K562 (cell line): ENCODE data around the gene BCL7C. TPM values are rescaled to one million over a fixed set of nuclear protein-coding genes. Genes with fewer than 3 reads are reported as not detected.

Source experiments
- CHD4 ChIP-seq: fragments of 200-600 bp; sonication (generic); IDR thresholded peaks from 3 replicates; pipeline ENCODE4 v1.6.1; 2012; ENCODE audit warnings: low read depth, mild to moderate bottlenecking, mixed read lengths, low read length, inconsistent platforms; ENCODE audit not compliant: insufficient read depth, insufficient replicate concordance, poor library complexity, severe bottlenecking
- E2F4 ChIP-seq: sonication (generic); formaldehyde crosslinking; IDR thresholded peaks from 2 replicates; pipeline ENCODE4 v1.8.0; 2022; ENCODE audit warnings: mild to moderate bottlenecking, low read depth, missing genetic modification reagents
- HDAC1 ChIP-seq, 2 experiments: fragments of 450-650 bp; IDR thresholded peaks; 2 replicates each; pipeline ENCODE4 v1.6.1; 2016 to 2017; ENCODE audit warnings: inconsistent platforms in 1 of 2, mild to moderate bottlenecking in 1 of 2, moderate library complexity in 1 of 2
- IRF9 ChIP-seq: fragments of 450-650 bp; IDR thresholded peaks from 2 replicates; pipeline ENCODE4 v1.6.1; 2016; ENCODE audit warnings: missing biosample characterization, missing genetic modification characterization
- PTTG1 ChIP-seq: fragments of 450-650 bp; IDR thresholded peaks from 2 replicates; pipeline ENCODE4 v1.6.1; 2016; ENCODE audit warnings: low read depth, mild to moderate bottlenecking, missing genetic modification characterization, missing compliant biosample characterization
- SMAD2 ChIP-seq: fragments of 150-350 bp; IDR thresholded peaks from 2 replicates; pipeline ENCODE4 v1.6.1; 2014; ENCODE audit warnings: low read depth, mild to moderate bottlenecking, low read length
- polyA plus RNA-seq, 8 experiments: library from polyadenylated mRNA; depleted of rRNA in 4 of 8; stranded (reverse) in 5 of 8; unstranded in 3 of 8; fragments of >200 nt; fragmentation: Nextera tagmentation in 2 of 8; fragmentation: Illumina TruSeq in 1 of 8; extraction: Ambion mirVana in 2 of 8; extraction: Trizol in 1 of 8; gene quantifications; 2 replicates each; pipeline versions ENCODE4 v1.2.1 to v1.2.3, GENCODE V29; 2011 to 2014; ENCODE audit warnings: inconsistent platforms in 1 of 8, missing spikeins in 1 of 8
- total RNA-seq, 7 experiments: library from RNA; depleted of rRNA in 6 of 7; stranded (reverse); fragments of >200 nt in 6 of 7; fragmentation: Illumina TruSeq in 2 of 7; extraction: Trizol in 2 of 7; gene quantifications; 2 replicates each; pipeline versions ENCODE4 v1.2.1 to v1.2.3, GENCODE V29; 2011 to 2021; ENCODE audit warnings: low replicate concordance in 1 of 7
- TF ChIP-seq, protein P1 (sequence below), 2 experiments: fragments of 450-650 bp; IDR thresholded peaks; 2 replicates each; pipeline ENCODE4 v1.6.1; 2016; ENCODE audit warnings: mild to moderate bottlenecking in 2 of 2, borderline replicate concordance in 1 of 2, low read depth in 1 of 2, moderate library complexity in 1 of 2
- TF ChIP-seq, protein P2 (sequence below): sonication (generic); formaldehyde crosslinking; IDR thresholded peaks from 2 replicates; pipeline ENCODE4 v1.8.1; 2023; ENCODE audit warnings: mild to moderate bottlenecking, missing genetic modification reagents
- TF ChIP-seq, protein P3 (sequence below): fragments of 250-450 bp; sonication (Bioruptor Pico); IDR thresholded peaks from 2 replicates; pipeline ENCODE4 v1.4.0; 2020; ENCODE audit warnings: borderline replicate concordance

The BCL7C gene
- total and polyA plus RNA-seq, 9 of the 15 experiments (the other 6 are each of a cell fraction or from before 2014, with no cell fraction given): 1.7 to 85.8 (median 19.6) TPM

DNA sequence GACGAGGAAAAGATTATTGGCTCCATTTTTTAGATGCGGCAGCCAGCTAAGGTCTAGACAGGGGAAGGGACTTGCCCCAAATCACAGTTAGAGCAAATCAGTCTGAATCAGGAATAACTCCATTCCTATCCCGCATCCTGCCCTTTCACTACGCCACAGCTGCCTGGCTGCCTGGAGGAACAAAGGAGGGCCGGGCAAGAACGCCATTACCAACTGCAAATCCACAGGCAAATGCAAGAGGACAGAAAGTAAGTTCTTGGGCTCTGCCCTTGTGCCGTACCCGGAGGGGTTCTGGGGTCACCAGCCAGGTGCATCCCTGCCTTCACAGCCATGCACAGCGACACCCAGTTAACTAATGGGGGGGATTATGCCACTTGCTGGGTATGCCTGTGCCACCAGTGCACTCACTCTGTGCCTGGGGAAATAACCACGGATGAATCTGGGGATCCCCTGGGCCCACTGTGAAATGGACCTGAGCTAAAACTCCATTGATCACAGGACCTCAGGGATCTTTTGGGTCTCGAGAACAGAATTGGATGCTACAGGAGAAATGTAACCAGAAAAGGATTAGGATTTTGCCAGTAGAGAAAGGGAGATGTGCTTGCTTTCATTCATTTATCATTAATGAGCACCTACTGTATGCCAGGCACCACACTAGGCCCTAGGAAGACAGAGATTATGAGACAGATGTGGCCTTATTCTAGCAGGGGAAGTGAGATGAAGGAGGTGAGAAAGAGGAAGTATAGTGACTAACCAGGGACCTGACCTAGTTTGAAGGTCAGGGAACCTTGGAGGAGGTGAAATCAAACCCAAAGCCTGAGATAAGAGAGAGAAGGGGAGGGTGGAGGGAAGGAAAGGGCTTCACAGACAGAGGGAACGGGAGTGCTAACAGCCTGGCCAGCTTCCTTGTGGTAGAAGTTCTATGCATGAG is 17.7 kb downstream of the BCL7C start (continued):
- TF ChIP-seq, protein P1, sequence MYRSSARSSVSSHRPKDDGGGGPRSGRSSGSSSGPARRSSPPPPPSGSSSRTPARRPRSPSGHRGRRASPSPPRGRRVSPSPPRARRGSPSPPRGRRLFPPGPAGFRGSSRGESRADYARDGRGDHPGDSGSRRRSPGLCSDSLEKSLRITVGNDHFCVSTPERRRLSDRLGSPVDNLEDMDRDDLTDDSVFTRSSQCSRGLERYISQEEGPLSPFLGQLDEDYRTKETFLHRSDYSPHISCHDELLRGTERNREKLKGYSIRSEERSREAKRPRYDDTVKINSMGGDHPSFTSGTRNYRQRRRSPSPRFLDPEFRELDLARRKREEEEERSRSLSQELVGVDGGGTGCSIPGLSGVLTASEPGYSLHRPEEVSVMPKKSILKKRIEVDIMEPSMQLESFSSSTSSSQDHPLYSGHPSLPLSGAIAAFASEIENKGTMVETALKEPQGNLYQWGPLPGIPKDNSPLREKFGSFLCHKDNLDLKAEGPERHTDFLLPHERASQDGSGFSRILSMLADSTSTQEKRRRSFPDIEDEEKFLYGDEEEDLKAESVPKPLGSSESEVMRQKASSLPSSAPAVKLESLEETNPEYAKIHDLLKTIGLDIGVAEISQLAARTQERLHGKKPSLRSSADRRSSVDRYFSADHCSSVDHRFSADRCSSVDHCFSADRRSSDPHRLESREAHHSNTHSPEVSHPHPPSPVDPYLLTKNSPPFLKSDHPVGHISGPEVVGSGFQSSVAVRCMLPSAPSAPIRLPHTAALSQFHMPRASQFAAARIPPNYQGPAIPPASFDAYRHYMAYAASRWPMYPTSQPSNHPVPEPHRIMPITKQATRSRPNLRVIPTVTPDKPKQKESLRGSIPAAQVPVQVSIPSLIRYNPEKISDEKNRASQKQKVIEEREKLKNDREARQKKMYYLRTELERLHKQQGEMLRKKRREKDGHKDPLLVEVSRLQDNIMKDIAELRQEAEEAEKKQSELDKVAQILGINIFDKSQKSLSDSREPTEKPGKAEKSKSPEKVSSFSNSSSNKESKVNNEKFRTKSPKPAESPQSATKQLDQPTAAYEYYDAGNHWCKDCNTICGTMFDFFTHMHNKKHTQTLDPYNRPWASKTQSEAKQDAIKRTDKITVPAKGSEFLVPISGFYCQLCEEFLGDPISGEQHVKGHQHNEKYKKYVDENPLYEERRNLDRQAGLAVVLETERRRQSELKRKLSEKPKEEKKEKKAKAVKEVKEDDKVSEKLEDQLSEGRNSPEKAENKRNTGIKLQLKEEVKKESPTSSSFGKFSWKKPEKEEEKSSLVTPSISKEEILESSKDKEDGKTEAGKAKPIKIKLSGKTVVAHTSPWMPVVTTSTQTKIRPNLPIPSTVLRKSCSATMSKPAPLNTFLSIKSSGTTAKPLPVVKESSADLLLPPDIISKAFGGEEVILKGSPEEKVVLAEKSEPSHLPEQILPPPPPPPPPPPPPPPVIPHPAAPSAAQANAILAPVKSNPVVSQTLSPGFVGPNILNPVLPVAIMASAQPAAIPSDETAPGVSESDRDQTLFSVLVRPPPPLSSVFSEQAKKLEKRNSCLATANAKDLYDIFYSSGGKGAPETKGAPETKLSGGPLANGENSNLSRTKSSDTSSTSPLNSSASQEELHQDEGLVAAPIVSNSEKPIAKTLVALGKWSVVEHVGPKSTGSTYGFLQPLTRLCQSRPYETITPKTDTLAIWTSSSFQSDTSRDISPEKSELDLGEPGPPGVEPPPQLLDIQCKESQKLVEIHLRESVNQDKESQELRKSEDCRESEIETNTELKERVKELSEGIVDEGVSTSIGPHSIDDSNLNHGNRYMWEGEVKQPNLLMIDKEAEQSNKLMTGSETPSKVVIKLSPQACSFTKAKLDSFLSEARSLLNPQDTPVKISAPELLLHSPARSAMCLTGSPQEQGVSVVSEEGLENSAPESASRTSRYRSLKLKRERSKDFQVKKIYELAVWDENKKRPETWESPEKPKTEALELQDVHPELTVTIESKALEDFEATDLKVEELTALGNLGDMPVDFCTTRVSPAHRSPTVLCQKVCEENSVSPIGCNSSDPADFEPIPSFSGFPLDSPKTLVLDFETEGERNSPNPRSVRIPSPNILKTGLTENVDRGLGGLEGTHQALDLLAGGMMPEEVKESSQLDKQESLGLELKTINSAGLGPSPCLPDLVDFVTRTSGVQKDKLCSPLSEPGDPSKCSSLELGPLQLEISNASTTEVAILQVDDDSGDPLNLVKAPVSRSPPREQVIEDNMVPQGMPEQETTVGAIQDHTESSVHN (IDR thresholded peaks at IDR 0.05; ENCODE audit: borderline replicate concordance in 1 of 2, low read depth in 1 of 2): peak in 1 of 2 experiments; percentile 52; a peak in 2 of 4 replicates
- TF ChIP-seq, protein P2, sequence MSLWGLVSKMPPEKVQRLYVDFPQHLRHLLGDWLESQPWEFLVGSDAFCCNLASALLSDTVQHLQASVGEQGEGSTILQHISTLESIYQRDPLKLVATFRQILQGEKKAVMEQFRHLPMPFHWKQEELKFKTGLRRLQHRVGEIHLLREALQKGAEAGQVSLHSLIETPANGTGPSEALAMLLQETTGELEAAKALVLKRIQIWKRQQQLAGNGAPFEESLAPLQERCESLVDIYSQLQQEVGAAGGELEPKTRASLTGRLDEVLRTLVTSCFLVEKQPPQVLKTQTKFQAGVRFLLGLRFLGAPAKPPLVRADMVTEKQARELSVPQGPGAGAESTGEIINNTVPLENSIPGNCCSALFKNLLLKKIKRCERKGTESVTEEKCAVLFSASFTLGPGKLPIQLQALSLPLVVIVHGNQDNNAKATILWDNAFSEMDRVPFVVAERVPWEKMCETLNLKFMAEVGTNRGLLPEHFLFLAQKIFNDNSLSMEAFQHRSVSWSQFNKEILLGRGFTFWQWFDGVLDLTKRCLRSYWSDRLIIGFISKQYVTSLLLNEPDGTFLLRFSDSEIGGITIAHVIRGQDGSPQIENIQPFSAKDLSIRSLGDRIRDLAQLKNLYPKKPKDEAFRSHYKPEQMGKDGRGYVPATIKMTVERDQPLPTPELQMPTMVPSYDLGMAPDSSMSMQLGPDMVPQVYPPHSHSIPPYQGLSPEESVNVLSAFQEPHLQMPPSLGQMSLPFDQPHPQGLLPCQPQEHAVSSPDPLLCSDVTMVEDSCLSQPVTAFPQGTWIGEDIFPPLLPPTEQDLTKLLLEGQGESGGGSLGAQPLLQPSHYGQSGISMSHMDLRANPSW (CRISPR knock-in tag): no peak
- TF ChIP-seq CHD4 (peak; percentile 28), HDAC1 (IDR thresholded peaks at IDR 0.05) (peak in 1 of 2 experiments; percentile 96; a peak in 2 of 4 replicates), E2F4 (0 out of 2 replicates have a peak, but pooled peaks have one; percentile 20), PTTG1 (tag) (no peak), IRF9 (no peak), SMAD2 (no peak)
- TF ChIP-seq, protein P3, sequence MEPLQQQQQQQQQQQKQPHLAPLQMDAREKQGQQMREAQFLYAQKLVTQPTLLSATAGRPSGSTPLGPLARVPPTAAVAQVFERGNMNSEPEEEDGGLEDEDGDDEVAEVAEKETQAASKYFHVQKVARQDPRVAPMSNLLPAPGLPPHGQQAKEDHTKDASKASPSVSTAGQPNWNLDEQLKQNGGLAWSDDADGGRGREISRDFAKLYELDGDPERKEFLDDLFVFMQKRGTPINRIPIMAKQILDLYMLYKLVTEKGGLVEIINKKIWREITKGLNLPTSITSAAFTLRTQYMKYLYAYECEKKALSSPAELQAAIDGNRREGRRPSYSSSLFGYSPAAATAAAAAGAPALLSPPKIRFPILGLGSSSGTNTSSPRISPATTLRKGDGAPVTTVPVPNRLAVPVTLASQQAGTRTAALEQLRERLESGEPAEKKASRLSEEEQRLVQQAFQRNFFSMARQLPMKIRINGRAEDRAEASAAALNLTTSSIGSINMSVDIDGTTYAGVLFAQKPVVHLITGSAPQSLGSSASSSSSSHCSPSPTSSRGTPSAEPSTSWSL: no peak
